SW480 (cell line): Measurements from ENCODE around the gene BRSK2.
"Not testable (repeated sequence)": the region's sequence is repeated elsewhere in the genome, so short reads cannot be mapped to it uniquely, and the experiment has no call there.

Source experiments
- DNase-seq: peaks from one replicate; pipeline ENCODE4 v3.0.0-alpha.2; 2016; ENCODE audit warnings: low spot score

Gene BRSK2

GRCh38 chr11:1389932-1390568 is at the start of gene BRSK2:
Gene BRSK2 (plus strand): TSS chr11:1389934. CDS start chr11:1390285, 351 bp downstream.
- DNase-seq = no peak

GRCh38 chr11:1340111-1340510 is 49.6 kb upstream of the BRSK2 start:
- DNase-seq = no peak

DNA sequence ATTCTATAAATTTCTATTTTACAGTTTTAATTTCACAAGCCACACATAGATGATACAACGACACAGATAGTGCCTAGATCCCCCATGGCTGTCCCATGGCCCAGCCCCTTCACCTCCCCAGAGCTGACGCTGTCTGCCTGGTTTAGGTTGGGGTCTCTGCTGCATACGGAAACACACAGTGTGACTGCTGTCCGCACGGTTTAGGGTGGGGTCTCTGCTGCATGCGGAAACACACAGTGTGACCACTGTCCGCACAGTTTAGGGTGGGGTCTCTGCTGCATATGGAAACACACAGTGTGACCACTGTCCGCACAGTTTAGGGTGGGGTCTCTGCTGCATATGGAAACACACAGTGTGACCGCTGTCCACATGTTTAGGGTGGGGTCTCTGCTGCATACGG is 48.5 kb upstream of the BRSK2 start:
- not testable (repeated sequence) for DNase-seq

DNA sequence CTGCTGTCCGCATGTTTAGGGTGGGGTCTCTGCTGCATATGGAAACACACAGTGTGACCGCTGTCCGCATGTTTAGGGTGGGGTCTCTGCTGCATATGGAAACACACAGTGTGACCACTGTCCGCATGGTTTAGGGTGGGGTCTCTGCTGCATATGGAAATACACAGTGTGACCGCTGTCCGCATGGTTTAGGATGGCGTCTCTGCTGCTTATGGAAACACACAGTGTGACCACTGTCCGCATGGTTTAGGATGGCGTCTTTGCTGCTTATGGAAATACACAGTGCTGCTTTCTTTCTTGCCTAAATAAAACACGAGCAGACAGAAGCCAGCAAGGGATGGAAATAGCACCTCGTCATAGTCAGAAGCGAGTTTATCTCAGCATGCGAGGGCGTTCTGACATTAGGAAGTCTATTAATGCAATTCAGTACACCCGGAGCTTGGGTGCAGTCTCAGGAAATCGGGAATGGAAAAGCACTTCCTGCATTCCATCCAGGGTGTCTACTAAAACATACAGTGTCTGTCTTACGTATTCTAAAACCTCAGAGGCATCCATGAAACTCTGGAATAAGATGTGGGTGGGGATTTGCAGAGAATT is 47.7 kb upstream of the BRSK2 start:
- DNase-seq = peak; percentile 91

DNA sequence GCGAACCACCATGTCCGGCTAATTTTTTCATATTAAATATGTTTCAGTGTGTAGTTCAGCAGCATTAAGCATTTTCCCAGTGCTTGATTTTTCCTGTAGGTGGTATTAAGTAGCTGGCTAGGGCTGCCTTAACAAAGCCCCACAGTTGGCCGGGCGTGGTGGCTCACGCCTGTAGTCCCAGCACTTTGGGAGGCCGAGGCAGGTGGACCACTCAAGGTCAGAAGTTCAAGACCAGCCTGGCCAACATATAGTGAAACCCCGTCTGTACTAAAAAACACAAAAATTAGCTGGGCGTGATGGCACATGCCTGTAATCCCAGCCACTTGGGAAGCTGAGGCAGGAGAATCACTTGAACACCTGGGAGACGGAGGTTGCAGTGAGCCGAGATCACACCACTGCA is 46.8 kb upstream of the BRSK2 start:
- DNase-seq = no peak

DNA sequence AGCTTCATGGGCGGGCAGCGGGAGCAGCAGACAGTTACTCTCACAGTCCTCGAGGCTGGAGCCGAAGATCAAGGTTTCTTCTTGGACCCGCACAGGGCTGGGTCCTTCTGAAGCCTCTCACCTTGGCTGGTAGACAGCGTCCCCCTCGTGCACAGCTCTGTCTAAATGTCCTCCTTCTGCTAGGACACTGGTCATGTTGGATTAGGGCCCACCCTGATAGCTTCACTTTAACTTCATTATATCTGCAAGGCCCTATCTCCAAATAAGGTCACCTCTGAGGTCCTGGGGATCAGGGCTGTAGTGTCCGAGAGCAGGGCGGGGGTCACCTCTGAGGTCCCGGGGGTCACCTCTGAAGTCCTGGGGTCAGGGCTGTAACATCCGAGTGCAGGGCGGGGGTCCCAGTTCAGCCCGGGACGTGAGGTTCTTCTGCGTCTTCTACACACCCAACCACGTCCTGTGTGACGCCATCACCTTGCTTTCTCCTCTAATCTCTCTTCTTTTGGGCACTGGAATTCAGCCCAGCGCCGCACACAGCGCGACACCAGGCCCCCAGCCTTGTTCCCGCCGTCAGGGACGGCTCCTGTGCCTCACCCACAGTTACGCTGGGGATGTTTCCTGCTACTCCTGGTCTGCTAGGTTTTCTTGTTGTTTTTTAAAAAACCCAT is 46.2 kb upstream of the BRSK2 start:
- DNase-seq = no peak

- DNase-seq = no peak
Measured at GRCh38 chr11:1344056-1344635, 45.6 kb upstream of the BRSK2 start.

GRCh38 chr11:1345737-1346513 is 43.8 kb upstream of the BRSK2 start:
- DNase-seq = no peak

GRCh38 chr11:1346669-1347390 is 42.9 kb upstream of the BRSK2 start:
- DNase-seq = no peak

DNA sequence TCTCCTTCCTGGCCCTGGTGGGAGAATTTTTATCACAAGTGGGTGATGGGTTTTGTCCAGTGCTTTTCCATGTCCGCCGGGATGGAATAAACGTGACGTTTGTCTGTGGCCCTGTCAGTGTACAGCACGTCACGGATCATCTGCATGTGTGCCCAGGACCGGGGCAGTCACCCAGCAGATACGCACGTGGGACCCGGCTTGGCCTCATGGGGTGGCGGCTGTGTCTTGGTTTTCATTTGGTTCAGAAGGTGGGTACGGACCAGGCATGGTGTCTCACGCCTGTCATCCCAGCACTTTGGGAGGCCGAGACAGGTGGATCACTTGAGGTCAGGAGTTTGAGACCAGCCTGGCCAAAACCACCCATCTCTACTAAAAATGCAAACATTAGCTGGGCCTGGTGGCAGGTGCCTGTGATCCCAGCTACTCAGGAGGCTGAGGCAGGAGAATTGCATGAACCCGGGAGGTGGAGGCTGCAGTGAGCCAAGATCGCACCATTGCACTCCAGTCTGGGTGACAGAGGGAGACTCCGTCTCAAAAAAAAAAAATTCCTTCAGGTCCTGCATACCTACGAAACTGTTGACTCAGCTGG is 42.2 kb upstream of the BRSK2 start:
- DNase-seq = not testable (repeated sequence)

- no peak for DNase-seq
Measured at GRCh38 chr11:1348146-1348795, 41.5 kb upstream of the BRSK2 start.

GRCh38 chr11:1348796-1349326 is 40.9 kb upstream of the BRSK2 start:
- no peak for DNase-seq

GRCh38 chr11:1349327-1350041 is 40.2 kb upstream of the BRSK2 start:
- DNase-seq = no peak

DNA sequence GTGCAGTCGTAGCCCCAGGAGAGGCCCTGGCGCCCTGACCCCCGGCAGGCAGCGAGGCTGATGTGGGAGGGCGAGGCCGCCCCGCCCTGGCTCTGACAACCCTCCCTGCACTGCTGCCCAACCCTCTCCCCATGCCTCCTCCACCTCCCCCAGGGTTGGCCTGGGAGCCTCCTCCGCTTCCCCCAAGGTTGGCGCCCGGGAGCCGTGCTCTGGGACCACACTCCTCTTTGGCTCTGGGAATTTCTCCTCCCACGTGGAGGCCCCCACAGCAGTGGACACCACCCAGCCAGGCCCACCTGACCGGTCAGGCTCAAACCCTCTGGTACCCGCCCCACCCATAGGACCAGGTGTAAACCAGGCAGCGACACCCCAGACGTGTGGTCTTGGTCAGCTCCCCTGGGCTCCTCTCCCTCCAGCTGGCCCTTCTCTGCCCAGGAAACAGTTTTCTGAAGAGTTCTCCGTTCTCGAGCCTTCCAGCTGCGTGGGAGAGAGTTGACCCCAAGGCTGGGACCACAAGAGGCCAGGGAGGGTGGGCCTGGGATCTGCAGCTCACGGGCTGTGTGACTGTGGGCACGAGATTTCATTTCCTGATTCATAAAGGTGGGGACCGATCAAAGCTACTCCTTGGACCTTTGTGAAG is 39.5 kb upstream of the BRSK2 start:
- no peak for DNase-seq

DNA sequence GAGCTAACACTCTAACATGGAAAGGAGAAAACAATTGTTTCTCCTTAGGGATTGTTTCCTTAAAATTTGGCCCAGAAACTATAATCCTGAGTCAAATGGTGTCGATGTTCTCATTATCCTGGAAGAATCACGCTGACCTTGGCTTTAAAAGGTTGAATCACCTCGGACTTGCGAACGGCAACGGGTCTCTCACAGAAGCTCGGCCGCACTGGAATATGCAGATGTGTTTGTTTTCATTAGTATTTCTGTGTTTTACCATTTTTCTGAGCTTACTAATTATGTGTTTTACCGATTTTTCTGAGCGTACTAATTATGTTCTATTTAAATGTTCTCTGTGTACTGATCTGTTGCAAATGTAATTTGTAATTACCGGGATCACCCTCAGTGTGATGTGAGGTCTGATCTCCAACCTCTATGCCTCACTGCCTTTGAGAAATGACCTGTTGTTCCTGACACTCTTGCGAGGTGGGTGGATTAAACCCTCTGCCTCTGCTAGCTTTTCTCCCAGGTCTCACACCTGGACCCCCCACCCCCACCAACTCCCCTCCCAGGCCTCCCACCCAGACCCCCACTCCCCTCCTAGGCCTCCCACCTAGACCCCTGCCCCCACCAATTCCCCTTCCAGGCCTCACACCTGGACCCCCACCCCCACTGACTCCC is 38.3 kb upstream of the BRSK2 start:
- peak; percentile 72 for DNase-seq

GRCh38 chr11:1352696-1353382 is 36.9 kb upstream of the BRSK2 start:
- no peak for DNase-seq

- DNase-seq = no peak
Measured at GRCh38 chr11:1353383-1354124, 36.2 kb upstream of the BRSK2 start.
